ENCODE data around the gene QSOX2. TPM values are rescaled to one million over a fixed set of nuclear protein-coding genes. Genes with fewer than 3 reads are reported as not detected.

The QSOX2 gene
- total RNA-seq, 1 experiment from 2014 or later: 20.5 TPM

- no TSS peak for BruUV-seq (replicated peaks)
- no peaks in the 10 kb centered on the region for H3K27me3 Mint-ChIP-seq (ENCODE audit: unreplicated experiment)
- DNase-seq: no peak
- H3K4me1 Mint-ChIP-seq (ENCODE audit: low read depth, unreplicated experiment): no peaks in the 10 kb centered on the region
- H3K36me3 Mint-ChIP-seq (ENCODE audit: insufficient read depth, unreplicated experiment): peaks cover 6% of the 10 kb centered on the region
- intact Hi-C loops (cut with micrococcal nuclease; ENCODE audit: unreplicated experiment): no loop called here
- CTCF ChIA-PET: no interaction called here
- H3K9me3 Mint-ChIP-seq (ENCODE audit: low read depth, unreplicated experiment): no peaks in the 10 kb centered on the region
- TF ChIP-seq CTCF (IDR thresholded peaks at IDR 0.05; ENCODE audit: unreplicated experiment): no peak
- no peak overlapping the region for H3K4me3 Mint-ChIP-seq (ENCODE audit: low read depth, unreplicated experiment)
- no peak overlapping the region for H3K27ac Mint-ChIP-seq (ENCODE audit: unreplicated experiment)
These were observed 33.9 kb downstream of the QSOX2 start for GRCh38 chr9:136211441-136212344.

DNA sequence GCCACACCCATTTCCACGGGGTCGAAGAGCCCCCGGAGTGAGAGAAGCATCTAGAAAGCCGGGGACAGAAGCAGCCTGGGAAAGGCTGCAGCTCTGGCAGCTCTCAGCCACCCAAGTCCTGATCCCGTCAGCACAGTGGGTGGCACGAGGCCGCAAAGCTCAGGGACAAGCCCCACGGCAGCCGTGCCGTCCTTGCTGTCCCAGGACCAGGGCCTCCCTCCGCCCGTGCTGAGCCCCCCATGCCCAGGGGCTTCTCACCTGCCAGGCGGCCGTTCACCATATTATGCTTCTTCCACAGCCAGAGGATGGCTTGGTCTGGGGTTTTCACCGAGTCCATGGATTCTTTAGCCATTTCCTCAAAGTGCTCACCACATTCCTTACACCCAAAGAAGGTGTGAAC, 34.6 kb downstream of the QSOX2 start:
- Mint-ChIP-seq H3K27me3 (ENCODE audit: unreplicated experiment) (no peaks in the 10 kb centered on the region), H3K36me3 (ENCODE audit: insufficient read depth, unreplicated experiment) (peaks cover 9% of the 10 kb centered on the region), H3K4me1 (ENCODE audit: low read depth, unreplicated experiment) (no peaks in the 10 kb centered on the region), H3K9me3 (ENCODE audit: low read depth, unreplicated experiment) (no peaks in the 10 kb centered on the region), H3K4me3 (ENCODE audit: low read depth, unreplicated experiment) (no peak overlapping the region), H3K27ac (ENCODE audit: unreplicated experiment) (no peak overlapping the region)
- TF ChIP-seq CTCF (IDR thresholded peaks at IDR 0.05; ENCODE audit: unreplicated experiment): no peak
- intact Hi-C loops (cut with micrococcal nuclease; ENCODE audit: unreplicated experiment): no loop called here
- CTCF ChIA-PET: no interaction called here
- no peak for DNase-seq
- no TSS peak for BruUV-seq (replicated peaks)

- no peak for TF ChIP-seq CTCF (IDR thresholded peaks at IDR 0.05; ENCODE audit: unreplicated experiment)
- H3K9me3 Mint-ChIP-seq (ENCODE audit: low read depth, unreplicated experiment): no peaks in the 10 kb centered on the region
- peaks cover 9% of the 10 kb centered on the region for H3K36me3 Mint-ChIP-seq (ENCODE audit: insufficient read depth, unreplicated experiment)
- H3K27ac Mint-ChIP-seq (ENCODE audit: unreplicated experiment): no peak overlapping the region
- H3K27me3 Mint-ChIP-seq (ENCODE audit: unreplicated experiment): no peaks in the 10 kb centered on the region
- CTCF ChIA-PET: no interaction called here
- no peak for DNase-seq
- no peak overlapping the region for H3K4me3 Mint-ChIP-seq (ENCODE audit: low read depth, unreplicated experiment)
- no TSS peak for BruUV-seq (replicated peaks)
- intact Hi-C loops (cut with micrococcal nuclease; ENCODE audit: unreplicated experiment): no loop called here
- H3K4me1 Mint-ChIP-seq (ENCODE audit: low read depth, unreplicated experiment): no peaks in the 10 kb centered on the region
These were observed 35.3 kb downstream of the QSOX2 start for GRCh38 chr9:136210276-136210675.

DNA sequence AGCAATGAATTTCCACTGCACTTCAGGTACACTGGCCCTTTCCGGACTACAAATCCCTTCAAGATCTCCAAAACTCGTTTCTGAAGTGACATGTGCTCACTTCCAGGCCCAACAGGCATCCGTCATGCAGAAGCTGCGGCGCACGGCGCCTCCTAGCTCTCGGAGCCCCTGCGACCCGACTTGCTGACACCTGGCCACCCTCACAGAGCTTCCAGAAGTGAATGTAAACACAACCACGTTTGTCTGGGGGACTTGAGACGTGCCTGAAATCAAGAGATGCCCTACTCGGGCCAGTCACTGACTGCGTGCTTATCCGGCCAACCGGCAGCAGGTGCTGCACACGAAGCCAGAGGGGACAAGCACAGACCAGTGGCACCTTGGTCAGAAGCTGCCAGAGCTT, 35.8 kb downstream of the QSOX2 start:
- no peak for DNase-seq
- CTCF ChIA-PET: no interaction called here
- no peak for TF ChIP-seq CTCF (IDR thresholded peaks at IDR 0.05; ENCODE audit: unreplicated experiment)
- Mint-ChIP-seq H3K9me3 (ENCODE audit: low read depth, unreplicated experiment) (no peaks in the 10 kb centered on the region), H3K4me1 (ENCODE audit: low read depth, unreplicated experiment) (no peaks in the 10 kb centered on the region), H3K36me3 (ENCODE audit: insufficient read depth, unreplicated experiment) (peaks cover 9% of the 10 kb centered on the region), H3K27ac (ENCODE audit: unreplicated experiment) (no peak overlapping the region), H3K27me3 (ENCODE audit: unreplicated experiment) (no peaks in the 10 kb centered on the region), H3K4me3 (ENCODE audit: low read depth, unreplicated experiment) (no peak overlapping the region)
- intact Hi-C loops (cut with micrococcal nuclease; ENCODE audit: unreplicated experiment): no loop called here
- no TSS peak for BruUV-seq (replicated peaks)

Measured in Calu3 (cell line).